ENCODE measurements around the gene MAPK11.

The MAPK11 gene

DNA sequence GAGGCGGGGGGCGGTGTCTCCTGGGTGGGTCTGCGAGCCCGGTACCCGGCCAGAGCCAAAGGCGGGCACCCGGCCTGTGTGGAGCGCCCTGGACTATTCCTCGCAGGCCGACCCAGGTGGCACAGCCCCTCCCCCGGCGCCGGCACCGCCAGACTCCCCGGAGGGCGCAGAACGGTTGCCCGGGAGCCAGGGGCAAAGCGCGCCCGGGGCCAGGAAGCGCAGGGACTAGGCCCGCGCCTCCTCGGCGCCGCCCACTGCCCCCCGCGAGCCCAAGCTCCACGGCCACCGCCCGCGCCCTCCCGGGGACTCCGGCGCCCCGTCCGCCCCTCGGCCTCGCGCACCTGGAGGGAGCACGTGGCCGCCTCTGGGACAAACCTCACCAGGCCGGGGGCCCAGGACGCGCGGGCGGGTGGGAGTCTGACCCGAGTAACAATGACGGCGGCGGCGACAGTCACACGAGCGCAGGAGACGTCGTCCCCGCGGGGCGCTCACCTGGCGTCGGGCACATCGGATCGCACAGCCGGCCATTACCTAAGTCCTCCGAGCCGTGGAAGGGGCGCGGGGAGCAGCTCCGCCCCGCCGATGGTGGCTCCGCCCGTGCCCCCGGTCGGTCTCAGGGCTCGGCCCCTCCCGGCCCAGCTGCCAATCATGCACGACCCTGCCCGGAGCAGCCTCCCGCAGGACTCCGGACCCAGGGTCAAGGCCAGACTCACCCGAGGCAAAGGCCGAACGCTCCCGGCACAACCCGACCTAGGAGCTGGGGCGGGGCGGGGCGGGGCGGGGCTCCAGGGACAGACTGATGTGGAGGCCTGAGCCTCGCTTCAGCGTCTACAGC is 29.8 kb upstream of the MAPK11 start:
- FAIRE-seq = no peak
- DNase-seq (ENCODE audit: insufficient read length, low spot score) = no peak
- TF ChIP-seq, protein P1, sequence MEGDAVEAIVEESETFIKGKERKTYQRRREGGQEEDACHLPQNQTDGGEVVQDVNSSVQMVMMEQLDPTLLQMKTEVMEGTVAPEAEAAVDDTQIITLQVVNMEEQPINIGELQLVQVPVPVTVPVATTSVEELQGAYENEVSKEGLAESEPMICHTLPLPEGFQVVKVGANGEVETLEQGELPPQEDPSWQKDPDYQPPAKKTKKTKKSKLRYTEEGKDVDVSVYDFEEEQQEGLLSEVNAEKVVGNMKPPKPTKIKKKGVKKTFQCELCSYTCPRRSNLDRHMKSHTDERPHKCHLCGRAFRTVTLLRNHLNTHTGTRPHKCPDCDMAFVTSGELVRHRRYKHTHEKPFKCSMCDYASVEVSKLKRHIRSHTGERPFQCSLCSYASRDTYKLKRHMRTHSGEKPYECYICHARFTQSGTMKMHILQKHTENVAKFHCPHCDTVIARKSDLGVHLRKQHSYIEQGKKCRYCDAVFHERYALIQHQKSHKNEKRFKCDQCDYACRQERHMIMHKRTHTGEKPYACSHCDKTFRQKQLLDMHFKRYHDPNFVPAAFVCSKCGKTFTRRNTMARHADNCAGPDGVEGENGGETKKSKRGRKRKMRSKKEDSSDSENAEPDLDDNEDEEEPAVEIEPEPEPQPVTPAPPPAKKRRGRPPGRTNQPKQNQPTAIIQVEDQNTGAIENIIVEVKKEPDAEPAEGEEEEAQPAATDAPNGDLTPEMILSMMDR (IDR thresholded peaks at IDR 0.05; ENCODE audit: insufficient read depth, missing control alignments) = no peak

DNA sequence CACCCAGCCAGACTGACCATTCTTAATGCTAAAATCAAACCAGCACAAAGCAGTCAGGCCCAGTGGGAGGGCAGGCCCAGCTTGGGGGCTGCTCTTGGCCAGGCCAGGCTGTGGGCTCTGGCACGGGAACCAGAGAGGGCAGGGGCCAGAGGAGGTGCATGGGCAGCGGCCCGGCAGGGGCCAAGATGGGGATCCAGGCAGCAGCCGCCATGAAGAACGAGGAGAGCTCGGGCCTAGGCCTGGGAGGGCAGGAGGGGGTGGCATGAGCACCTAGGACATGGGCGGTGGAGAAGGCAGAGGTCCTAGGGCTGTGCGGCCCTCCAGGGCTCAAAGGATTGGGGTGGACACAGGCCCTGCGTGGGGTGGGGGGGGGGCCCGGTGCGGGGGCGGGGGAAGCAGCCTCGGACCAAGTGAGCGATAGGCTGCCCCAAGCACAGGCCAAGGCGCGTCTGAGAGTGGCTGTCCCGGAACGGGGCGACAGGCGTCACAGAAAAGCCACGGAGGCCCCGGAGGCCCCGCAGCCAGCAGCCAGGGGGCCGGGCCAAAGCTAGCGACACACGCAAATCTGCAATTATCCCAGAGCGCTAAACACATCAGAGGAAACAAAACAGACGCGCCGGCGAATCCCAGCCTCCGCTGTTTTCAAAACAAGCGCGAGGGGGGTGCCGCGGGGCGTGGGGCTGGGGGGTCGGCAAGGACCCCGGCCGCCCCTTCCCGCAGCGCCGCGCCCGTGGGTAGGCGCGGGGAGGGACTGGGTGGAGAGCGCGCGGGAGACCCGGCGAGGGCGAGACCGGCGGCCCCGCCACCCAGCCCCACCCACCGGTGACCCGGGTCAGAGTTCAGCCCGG is 29.0 kb upstream of the MAPK11 start:
- FAIRE-seq = no peak
- DNase-seq (ENCODE audit: insufficient read length, low spot score) = no peak
- TF ChIP-seq, protein P1 (IDR thresholded peaks at IDR 0.05; ENCODE audit: insufficient read depth, missing control alignments) = no peak

DNA sequence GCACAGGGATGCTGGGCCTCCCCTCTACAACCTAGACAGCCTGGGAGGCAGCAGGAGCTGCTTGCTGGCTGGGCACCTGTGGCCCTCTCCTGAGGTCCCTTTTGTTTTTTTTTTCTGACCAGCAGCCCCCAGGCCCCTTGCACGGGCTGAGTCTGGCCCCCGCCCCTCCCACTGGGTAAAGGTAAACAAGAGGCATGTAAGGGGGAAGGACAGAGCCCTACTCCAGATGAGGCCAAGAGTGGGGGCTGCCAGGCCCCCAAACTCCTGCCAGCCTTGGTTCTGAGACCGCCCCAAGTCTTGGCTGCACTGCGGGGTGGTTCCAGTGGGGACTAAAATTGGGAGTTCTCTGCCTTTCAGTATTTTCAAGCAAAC is 28.1 kb upstream of the MAPK11 start:
- TF ChIP-seq, protein P1 (IDR thresholded peaks at IDR 0.05; ENCODE audit: insufficient read depth, missing control alignments) = no peak
- no peak for FAIRE-seq
- DNase-seq (ENCODE audit: insufficient read length, low spot score) = no peak

DNA sequence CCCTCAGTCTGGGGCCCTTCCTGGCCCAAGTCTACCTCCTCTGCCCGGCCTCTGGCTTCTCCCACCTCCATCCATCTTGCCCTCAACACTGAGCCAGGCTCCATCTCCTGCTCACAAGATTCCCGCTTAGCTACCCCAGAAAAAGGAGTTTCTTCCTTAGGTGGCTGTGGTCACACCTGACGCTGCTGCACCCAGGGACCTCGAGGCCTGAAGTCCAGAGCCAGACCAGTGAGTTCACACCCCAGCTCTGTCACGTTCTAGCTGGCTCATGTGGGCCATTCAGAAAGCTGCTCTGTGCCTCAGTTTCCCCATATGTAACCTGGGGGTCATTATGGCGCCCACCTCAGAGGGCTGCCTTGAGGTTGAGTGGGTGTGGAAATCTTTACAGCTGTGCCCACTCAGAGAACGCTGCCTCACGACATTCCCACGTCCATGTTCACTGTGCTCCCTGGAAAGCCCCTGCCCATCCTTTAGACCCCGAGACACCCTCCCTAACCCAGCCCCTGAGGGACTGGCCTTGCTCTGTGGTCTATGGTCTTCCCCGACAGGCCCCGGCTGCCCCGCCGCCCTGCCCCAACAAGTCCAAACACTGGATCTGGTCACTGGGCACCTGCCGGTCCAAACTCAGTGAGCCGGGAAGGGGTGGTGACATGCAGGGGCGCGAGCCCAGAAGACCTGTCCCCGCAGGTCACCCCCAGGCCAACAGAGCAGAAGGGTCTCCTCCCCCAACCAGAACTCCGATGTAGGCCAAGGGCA is 27.5 kb upstream of the MAPK11 start:
- DNase-seq (ENCODE audit: insufficient read length, low spot score) = no peak
- TF ChIP-seq, protein P1 (IDR thresholded peaks at IDR 0.05; ENCODE audit: insufficient read depth, missing control alignments) = no peak
- FAIRE-seq = no peak

DNA sequence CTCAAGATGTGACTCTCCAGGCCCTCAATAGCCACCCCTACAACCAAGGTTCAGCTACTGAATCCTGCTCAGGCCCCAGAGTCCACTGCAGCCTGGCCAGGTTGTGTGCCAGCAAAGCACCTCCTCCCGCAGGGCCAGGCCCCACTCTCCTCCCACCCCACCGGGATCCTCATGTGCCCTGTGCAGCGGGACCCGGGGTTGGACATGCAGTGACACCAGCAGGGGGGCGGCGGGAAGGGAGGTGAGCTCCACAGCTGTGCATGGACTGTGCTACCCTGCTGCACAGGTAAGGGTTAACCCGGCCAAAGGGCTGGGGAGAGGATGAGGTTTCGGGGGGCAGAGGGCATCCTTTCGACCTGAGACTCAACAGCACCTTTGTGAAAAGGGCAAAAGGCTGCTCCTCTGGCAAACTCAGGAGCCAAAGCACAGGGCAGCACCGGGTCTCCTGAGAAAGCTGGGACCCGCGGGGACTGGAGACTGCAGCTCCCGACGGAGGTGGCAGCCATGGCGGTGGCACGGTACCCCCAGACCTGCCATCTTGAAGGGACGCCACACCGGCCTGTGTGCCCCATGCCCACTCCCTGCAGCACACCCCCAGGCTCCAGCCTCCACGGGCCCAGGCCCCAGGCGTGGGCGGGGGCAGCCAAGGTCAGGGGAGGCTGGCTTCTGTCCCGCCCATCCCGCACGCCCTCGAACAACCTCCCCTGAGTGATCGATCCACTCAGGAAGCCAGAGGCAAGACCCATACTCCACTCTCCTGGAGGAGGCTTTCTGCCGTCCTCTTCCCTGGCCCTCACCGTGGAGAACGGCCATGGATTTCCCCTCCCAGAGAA is 26.7 kb upstream of the MAPK11 start:
- DNase-seq (ENCODE audit: insufficient read length, low spot score) (no peak), FAIRE-seq (no peak)

DNA sequence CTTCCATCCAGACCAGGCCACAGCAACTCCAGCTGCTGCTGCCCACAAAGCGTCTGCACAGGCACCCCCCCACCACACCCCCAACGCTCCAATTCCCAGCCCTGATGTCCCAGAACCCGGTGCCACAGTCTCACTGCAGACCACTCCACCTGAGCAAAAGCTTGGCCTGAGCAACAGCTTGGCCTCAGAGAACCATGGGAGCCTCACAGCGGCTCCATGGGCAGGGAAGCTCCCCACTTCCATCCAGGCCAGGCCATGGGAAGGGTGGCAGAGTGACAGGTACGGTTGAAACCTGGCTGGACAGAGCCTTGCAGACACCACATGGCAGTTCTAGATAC is 24.1 kb upstream of the MAPK11 start:
- DNase-seq (ENCODE audit: insufficient read length, low spot score) (no peak), FAIRE-seq (no peak)
- TF ChIP-seq, protein P1 (IDR thresholded peaks at IDR 0.05; ENCODE audit: insufficient read depth, missing control alignments) = no peak

More for the DNA sequence above, 26.7 kb upstream of the MAPK11 start:
- TF ChIP-seq, protein P1 (IDR thresholded peaks at IDR 0.05; ENCODE audit: insufficient read depth, missing control alignments) = no peak
